ENCODE data around the gene MYMK.
"Not testable (repeated sequence)": the region's sequence is repeated elsewhere in the genome, so short reads cannot be mapped to it uniquely, and the experiment has no call there.

Gene MYMK

DNA sequence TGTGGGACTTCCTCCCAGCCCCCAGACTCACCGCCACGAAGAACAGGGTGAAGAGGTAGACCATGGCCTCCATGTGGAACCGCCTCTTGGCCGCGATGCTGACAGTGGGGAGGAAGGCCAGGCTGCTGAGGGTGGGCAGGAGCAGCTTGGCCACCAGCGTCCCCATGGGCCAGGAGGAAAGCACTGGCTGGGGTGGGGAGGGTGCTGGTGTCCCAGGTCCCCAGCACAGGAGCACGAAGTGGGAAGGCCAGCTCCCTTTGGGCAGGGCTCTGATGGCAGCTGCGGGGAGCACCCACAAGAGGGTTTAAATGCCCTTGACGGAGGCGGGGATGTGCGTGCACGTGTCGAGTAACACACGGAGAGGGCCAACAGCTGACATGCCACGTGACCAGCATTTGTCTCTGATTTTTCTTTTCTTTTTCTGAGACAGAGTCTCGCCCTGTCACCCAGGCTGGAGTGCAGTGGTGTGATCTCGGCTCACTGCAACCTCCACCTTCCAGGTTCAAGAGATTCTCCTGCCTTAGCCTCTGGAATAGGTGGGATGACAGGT lies at the start of gene MYMK:
MYMK (minus strand) TSS at position 281 of the 550 bp plus-strand sequence; CDS start at position 166, 115 bp downstream.
- in situ Hi-C loops (cut with MboI; ENCODE audit: low pct_unique_long_range_greater_than_20kb, low sequenced_read_pairs), result loop anchor here (25.0 kb wide), 1 partner anchor 463 kb away; the partner anchor contains the start of gene VAV2
- DNase-seq, result no peak

DNA sequence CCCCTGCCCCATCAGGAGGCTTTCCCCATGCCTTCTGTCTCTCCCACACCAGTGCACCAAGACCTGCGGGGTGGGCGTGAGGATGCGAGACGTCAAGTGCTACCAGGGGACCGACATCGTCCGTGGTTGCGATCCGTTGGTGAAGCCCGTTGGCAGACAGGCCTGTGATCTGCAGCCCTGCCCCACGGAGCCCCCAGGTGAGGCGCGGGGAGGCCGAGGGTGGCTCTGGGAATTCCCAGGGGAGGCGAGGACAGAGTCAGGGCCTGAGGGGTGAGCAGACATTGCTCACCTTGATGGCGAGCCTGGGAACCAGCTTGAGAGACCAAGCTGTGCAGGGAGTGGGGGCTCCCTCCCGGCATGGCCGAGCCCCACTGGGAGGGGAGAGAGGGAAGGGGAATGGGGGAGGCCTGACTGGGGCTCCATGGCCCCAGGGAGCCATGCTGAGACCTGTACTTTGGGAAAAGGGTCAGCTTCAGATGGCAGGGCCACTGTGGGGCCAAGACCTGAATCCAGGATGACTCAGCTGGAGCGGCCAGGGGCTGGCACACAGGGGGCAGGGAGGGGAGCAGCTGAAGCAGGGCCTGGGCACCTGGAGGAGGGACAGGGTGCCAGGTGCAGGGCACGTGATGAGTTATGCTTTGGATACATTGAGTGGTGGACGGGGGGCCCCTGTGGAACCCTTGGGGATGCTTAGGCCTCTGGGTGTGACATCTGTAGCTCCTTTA lies 49.2 kb upstream of the MYMK start:
- in situ Hi-C loops (cut with MboI; ENCODE audit: low pct_unique_long_range_greater_than_20kb, low sequenced_read_pairs), result no loop called here
- DNase-seq, result no peak

DNA sequence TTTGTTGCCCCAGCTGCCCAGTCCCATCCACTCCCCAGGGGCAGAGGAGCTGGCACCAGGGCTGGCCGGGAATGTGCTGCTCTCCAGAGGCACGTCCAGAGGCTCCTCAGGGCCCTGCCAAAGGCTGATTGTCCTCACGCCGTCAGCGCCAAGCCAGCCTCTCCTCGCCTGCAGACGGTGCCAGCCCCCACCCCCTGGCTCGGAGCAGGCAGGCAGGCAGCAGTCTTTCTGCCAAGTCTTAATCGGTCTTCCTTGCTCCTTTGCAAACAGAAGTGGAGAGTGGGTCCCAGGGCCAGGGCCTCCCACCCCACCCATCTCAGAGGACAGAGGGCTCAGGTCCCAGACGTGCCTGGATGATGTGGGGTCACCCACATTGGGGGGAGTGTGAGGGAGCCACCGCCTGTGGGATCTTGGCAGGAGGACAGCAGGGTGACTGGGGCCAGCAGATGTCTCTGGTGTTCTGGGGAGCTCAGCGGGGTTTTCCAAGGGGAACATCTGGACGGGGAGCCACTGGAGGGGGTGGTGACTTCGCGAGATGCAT lies 48.1 kb upstream of the MYMK start:
- in situ Hi-C loops (cut with MboI; ENCODE audit: low pct_unique_long_range_greater_than_20kb, low sequenced_read_pairs), result no loop called here
- DNase-seq, result no peak

GRCh38 chr9:133571896-133572595 lies 47.3 kb upstream of the MYMK start:
- in situ Hi-C loops (cut with MboI; ENCODE audit: low pct_unique_long_range_greater_than_20kb, low sequenced_read_pairs), result no loop called here

GRCh38 chr9:133571391-133571890 lies 46.7 kb upstream of the MYMK start:
- in situ Hi-C loops (cut with MboI; ENCODE audit: low pct_unique_long_range_greater_than_20kb, low sequenced_read_pairs), result no loop called here
- no peak for DNase-seq

More at GRCh38 chr9:133571896-133572595, 47.3 kb upstream of the MYMK start:
- DNase-seq, result no peak

DNA sequence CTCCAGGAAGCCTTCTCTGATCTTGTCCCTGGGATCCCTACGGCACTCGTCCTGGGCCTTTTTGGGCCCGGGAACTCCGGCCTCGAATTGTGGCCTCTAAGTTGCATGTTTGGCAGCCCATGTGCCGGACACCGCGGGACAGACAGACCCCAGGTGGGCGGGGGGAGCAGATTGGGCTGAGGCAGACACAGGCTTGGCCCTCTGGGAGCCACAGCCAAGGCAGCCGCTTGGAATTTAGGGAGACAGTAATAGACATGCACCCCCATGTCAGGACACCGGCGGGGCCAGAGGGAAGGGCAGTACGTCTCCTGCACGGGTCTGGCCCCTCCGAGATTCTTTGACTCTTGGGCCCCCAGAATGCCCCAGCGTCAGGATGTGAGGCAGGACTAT lies 45.9 kb upstream of the MYMK start:
- no peak for DNase-seq
- in situ Hi-C loops (cut with MboI; ENCODE audit: low pct_unique_long_range_greater_than_20kb, low sequenced_read_pairs), result no loop called here

- in situ Hi-C loops (cut with MboI; ENCODE audit: low pct_unique_long_range_greater_than_20kb, low sequenced_read_pairs), result no loop called here
- DNase-seq, result no peak
These were observed 45.3 kb upstream of the MYMK start for GRCh38 chr9:133569891-133570690.

DNA sequence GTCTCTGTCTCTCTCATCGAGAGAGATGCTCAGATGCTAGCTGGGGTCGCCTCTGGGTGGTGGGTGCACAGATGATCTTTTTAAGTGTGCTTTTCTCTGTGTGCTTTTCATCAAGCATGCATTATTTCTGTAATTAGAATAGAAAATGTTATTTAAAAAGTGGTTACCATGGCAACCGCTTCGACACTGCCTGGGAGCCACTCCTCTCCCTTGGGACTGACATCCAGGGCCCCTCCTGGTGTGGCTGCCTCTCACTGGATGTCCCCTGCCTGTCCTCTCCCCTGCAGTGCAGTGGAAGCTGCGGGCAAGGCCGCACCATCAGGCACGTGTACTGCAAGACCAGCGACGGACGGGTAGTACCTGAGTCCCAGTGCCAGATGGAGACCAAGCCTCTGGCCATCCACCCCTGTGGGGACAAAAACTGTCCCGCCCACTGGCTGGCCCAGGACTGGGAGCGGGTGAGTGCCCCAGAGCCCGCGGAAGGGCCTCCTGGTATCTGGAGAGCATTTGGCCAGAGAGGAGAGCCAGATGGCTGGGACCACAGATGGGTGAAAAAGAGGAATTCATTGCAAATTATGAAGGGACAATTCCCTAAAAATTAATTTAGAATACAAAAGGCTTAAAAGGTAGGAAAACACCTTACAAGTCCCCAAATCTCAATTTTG lies 44.5 kb upstream of the MYMK start:
- DNase-seq, result no peak
- in situ Hi-C loops (cut with MboI; ENCODE audit: low pct_unique_long_range_greater_than_20kb, low sequenced_read_pairs), result no loop called here

DNA sequence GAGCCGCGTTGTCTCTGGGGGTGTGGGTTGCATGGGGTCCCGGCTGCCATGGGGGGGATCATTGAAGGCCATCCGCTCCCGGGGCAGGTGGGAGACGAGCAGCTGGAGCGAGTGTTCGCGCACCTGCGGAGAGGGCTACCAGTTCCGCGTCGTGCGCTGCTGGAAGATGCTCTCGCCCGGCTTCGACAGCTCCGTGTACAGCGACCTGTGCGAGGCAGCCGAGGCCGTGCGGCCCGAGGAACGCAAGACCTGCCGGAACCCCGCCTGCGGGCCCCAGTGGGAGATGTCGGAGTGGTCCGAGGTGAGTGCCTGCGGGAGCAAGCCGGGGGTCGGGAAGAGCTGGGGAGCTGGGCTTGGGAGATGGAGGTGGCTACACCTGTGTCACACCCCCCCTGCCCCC lies 43.4 kb upstream of the MYMK start:
- in situ Hi-C loops (cut with MboI; ENCODE audit: low pct_unique_long_range_greater_than_20kb, low sequenced_read_pairs), result no loop called here
- DNase-seq, result no peak

DNA sequence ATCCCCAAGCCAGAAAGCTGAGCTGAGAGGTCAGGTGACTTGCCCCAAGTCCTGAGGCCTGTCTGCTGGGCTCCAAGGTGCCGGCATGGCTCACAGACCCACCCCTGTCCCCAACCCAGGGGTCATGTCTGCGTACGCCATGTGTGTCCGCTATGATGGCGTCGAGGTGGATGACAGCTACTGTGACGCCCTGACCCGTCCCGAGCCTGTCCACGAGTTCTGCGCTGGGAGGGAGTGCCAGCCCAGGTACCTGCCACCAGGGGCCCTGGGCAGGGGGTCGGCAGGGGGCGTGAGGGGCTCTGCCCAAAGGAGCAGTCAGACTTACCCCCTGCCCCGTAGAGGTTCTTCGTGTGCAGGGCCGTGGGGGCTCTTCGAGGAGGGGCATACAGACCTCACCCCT lies 42.1 kb upstream of the MYMK start:
- in situ Hi-C loops (cut with MboI; ENCODE audit: low pct_unique_long_range_greater_than_20kb, low sequenced_read_pairs), result no loop called here
- DNase-seq, result no peak

- in situ Hi-C loops (cut with MboI; ENCODE audit: low pct_unique_long_range_greater_than_20kb, low sequenced_read_pairs), result no loop called here
- no peak for DNase-seq
These were observed 41.6 kb upstream of the MYMK start for GRCh38 chr9:133566382-133566781.

DNA sequence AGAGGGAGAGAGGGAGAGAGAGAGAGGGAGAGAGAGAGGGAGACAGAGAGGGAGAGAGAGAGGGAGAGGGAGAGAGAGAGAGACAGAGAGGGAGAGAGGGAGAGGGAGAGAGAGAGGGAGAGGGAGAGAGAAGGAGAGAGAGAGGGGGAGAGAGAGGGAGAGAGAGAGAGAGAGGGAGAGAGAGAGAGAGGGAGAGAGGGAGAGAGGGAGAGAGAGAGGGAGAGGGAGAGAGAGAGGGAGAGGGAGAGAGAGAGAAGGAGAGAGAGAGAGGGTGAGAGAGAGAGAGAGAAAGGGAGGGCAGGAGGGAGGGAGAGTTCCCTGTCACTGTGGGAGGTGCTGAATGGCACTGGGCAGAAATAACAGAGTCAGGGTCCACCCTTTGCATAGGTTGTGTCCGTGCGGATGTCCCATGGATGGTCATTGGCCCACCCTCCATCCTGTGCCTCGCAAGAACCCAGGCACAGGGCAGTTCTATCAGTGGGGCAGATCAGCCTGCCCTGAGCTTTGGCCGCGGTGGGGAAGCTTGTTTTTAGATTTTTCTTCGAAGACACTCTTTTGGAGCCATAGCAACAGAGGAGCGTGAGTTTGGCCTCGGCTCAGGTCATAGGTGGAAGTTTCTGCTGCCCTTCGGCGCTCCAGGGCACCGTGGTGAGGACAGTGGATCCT lies 39.8 kb upstream of the MYMK start:
- DNase-seq, result no peak
- in situ Hi-C loops (cut with MboI; ENCODE audit: low pct_unique_long_range_greater_than_20kb, low sequenced_read_pairs), result no loop called here

- DNase-seq; in situ Hi-C loops (cut with MboI; ENCODE audit: low pct_unique_long_range_greater_than_20kb, low sequenced_read_pairs): not testable (repeated sequence)
These were observed 39.1 kb upstream of the MYMK start for GRCh38 chr9:133563814-133564213.

GRCh38 chr9:133563291-133563796 lies 38.6 kb upstream of the MYMK start:
- no peak for DNase-seq
- in situ Hi-C loops (cut with MboI; ENCODE audit: low pct_unique_long_range_greater_than_20kb, low sequenced_read_pairs), result no loop called here

GRCh38 chr9:133562611-133563290 lies 38.0 kb upstream of the MYMK start:
- in situ Hi-C loops (cut with MboI; ENCODE audit: low pct_unique_long_range_greater_than_20kb, low sequenced_read_pairs), result no loop called here
- DNase-seq, result no peak

DNA sequence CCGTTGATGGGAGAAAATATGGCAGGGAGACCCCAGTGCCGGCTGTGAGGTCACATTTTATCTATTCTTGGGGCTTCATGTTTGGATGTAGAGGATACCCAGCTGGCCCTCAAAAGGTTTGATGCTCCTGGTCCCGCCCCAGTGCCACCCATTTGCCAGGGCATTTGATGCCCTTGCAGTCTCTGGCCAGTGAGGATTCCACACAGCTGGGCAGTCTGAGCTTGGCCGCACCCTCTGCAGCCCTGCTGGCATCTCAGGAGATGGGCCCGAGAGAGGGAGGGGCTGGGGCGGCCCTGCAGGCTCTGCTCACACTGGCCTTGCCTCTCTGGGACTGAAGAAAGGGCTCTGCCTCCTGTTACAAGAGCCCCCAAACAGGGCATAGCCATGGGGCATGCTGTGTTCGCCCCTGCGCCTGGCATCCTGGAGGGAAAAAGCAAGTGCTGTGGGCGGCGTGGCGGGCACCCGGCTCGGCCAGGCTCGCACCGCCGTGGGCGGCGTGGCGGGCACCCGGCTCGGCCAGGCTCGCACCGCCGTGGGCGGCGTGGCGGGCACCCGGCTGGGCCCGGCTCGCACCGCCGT lies 37.3 kb upstream of the MYMK start:
- DNase-seq, result no peak
- in situ Hi-C loops (cut with MboI; ENCODE audit: low pct_unique_long_range_greater_than_20kb, low sequenced_read_pairs), result no loop called here

DNA sequence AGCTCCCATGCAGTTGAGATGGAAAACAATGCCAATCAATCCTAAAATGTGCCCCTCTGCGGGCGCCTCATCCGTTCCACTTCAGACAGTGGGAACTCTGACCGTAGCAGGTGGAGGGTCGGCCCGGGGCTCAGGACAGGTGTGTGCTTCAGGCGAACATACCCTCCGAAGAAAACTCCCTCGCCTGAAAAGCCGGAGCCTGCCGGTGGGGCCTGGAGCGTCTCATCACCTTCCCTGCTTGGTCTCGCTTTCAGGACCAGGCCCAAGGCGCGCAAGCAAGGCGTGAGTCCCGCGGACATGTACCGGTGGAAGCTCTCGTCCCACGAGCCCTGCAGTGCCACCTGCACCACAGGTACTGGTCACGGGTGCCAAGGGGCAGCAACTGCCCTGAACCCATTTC lies 36.2 kb upstream of the MYMK start:
- no peak for DNase-seq
- in situ Hi-C loops (cut with MboI; ENCODE audit: low pct_unique_long_range_greater_than_20kb, low sequenced_read_pairs), result no loop called here
